ENCODE results near the gene GPR63. TPM values are rescaled to one million over a fixed set of nuclear protein-coding genes. Genes with fewer than 3 reads are reported as not detected.

The GPR63 gene
- total and polyA plus RNA-seq, 4 donors = 0.14 to 2.0 (median 0.37) TPM

DNA sequence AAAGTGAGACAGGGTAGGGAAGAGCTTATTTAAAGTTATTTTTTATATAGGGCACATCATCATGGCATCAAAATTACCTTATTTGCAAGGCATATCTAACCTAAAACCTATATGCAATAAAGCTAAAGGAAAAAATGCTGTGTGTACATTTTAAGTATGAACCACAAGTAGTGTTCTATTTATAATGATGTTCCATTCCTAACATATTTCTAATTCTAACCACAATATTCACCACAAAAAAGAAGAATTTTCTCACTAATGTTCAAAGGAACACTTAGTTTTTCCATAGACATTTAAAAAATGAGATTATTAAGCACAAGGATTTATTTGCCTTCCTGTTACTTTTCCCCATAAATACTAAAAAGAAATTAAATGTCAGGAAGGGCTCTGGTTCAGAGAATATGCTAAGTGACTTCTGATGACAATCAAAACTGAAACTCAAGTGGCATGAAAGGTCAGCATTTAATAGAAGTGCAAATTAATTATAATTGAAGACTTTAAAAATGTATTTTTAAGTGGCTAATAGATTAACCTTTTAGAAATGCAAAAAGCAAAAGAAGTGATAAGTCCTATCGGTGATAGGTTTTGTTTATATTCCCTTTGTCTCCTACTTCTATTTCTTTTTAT, 25.1 kb downstream of the GPR63 start:
- no peaks in the 10 kb centered on the region for H3K36me3 ChIP-seq (ENCODE audit: control insufficient read depth in 4 of 4, insufficient read depth in 4 of 4, low read length in 4 of 4)
- no peak for DNase-seq
- H3K9ac ChIP-seq (ENCODE audit: insufficient read depth in 1 of 2, low read length in 2 of 2) = no peak overlapping the region
- H3K9me3 ChIP-seq (ENCODE audit: control insufficient read depth in 4 of 4, insufficient read depth in 3 of 4, low read length in 3 of 4) = no peaks in the 10 kb centered on the region
- no peak overlapping the region for H3K4me3 ChIP-seq
- ATAC-seq (ENCODE audit: insufficient read depth, low FRiP score) = no peak
- TF ChIP-seq, protein P1, sequence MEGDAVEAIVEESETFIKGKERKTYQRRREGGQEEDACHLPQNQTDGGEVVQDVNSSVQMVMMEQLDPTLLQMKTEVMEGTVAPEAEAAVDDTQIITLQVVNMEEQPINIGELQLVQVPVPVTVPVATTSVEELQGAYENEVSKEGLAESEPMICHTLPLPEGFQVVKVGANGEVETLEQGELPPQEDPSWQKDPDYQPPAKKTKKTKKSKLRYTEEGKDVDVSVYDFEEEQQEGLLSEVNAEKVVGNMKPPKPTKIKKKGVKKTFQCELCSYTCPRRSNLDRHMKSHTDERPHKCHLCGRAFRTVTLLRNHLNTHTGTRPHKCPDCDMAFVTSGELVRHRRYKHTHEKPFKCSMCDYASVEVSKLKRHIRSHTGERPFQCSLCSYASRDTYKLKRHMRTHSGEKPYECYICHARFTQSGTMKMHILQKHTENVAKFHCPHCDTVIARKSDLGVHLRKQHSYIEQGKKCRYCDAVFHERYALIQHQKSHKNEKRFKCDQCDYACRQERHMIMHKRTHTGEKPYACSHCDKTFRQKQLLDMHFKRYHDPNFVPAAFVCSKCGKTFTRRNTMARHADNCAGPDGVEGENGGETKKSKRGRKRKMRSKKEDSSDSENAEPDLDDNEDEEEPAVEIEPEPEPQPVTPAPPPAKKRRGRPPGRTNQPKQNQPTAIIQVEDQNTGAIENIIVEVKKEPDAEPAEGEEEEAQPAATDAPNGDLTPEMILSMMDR (IDR thresholded peaks at IDR 0.05; ENCODE audit: control extremely low read depth, extremely low read depth) = no peak
- 85 to 90% methylated on average over 1 of the region's 1 CpG for WGBS, 2 donors
- H3K27me3 ChIP-seq (ENCODE audit: control insufficient read depth in 3 of 3, insufficient read depth in 3 of 3, low read length in 2 of 3) = no peaks in the 10 kb centered on the region
- peaks cover 0 to 10% (median 0%) of the 10 kb centered on the region in 5 donors for H3K4me1 ChIP-seq (ENCODE audit: control insufficient read depth in 5 of 5, insufficient read depth in 5 of 5, low read length in 5 of 5)
- H3K27ac ChIP-seq (ENCODE audit: low read depth in 1 of 2, low read length in 1 of 2) = no peak overlapping the region

DNA sequence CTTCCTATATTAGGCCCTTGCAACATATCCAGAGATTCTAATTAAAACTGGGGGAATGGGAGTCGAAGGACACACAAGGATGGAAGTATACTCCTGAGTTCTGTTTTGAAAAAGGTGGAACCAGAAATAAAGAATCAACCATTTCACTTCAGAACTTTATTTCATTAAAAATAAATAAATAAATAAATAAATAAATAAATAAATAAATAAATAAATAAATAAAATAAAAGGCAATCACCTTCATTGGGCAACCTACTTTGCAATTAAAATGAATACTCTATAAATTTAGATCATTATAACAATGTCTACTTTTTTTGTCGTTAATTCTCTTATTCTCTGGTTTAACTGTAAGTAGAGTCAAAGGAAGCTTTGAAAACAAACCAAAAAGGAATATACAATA, 25.6 kb downstream of the GPR63 start:
- Histone ChIP-seq H3K4me3 (no peak overlapping the region), H3K27ac (ENCODE audit: low read depth in 1 of 2, low read length in 1 of 2) (no peak overlapping the region), H3K36me3 (ENCODE audit: control insufficient read depth in 4 of 4, insufficient read depth in 4 of 4, low read length in 4 of 4) (no peaks in the 10 kb centered on the region), H3K4me1 (ENCODE audit: control insufficient read depth in 5 of 5, insufficient read depth in 5 of 5, low read length in 5 of 5) (peaks cover 0 to 8% (median 0%) of the 10 kb centered on the region in 5 donors), H3K27me3 (ENCODE audit: control insufficient read depth in 3 of 3, insufficient read depth in 3 of 3, low read length in 2 of 3) (no peaks in the 10 kb centered on the region), H3K9ac (ENCODE audit: insufficient read depth in 1 of 2, low read length in 2 of 2) (no peak overlapping the region), H3K9me3 (ENCODE audit: control insufficient read depth in 4 of 4, insufficient read depth in 3 of 4, low read length in 3 of 4) (no peaks in the 10 kb centered on the region)
- DNase-seq = no peak
- ATAC-seq (ENCODE audit: insufficient read depth, low FRiP score) = no peak
- TF ChIP-seq, protein P1 (IDR thresholded peaks at IDR 0.05; ENCODE audit: control extremely low read depth, extremely low read depth) = no peak
- 91 to 94% methylated on average over 2 of the region's 2 CpGs for WGBS, 2 donors

DNA sequence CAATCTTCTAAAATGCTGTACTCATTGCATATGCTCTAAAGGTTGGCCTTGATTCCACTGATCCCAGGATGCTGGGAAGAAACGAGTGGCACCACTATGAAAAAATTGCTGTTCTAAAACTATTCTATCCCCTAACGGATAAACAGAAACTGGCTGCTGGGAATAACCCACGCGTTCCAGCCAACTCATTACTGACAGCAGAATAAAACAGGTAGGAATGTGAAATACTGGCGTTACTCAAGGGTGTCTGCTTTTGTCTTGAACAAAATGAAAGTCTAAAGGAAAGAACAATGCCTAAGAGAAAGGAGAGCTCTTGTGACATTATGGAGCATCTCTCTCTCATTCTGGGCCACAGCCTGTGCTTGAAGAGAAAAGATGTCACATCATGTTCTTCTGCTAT, 26.1 kb downstream of the GPR63 start:
- H3K4me1 ChIP-seq (ENCODE audit: control insufficient read depth in 5 of 5, insufficient read depth in 5 of 5, low read length in 5 of 5) = peaks cover 0 to 3% (median 0%) of the 10 kb centered on the region in 5 donors
- 86 to 95% methylated on average over 5 of the region's 5 CpGs for WGBS, 2 donors
- H3K9me3 ChIP-seq (ENCODE audit: control insufficient read depth in 4 of 4, insufficient read depth in 3 of 4, low read length in 3 of 4) = no peaks in the 10 kb centered on the region
- H3K27me3 ChIP-seq (ENCODE audit: control insufficient read depth in 3 of 3, insufficient read depth in 3 of 3, low read length in 2 of 3) = no peaks in the 10 kb centered on the region
- no peak overlapping the region for H3K9ac ChIP-seq (ENCODE audit: insufficient read depth in 1 of 2, low read length in 2 of 2)
- ATAC-seq (ENCODE audit: insufficient read depth, low FRiP score) = no peak
- H3K4me3 ChIP-seq = no peak overlapping the region
- TF ChIP-seq, protein P1 (IDR thresholded peaks at IDR 0.05; ENCODE audit: control extremely low read depth, extremely low read depth) = no peak
- no peaks in the 10 kb centered on the region for H3K36me3 ChIP-seq (ENCODE audit: control insufficient read depth in 4 of 4, insufficient read depth in 4 of 4, low read length in 4 of 4)
- no peak for DNase-seq
- H3K27ac ChIP-seq (ENCODE audit: low read depth in 1 of 2, low read length in 1 of 2) = no peak overlapping the region

DNA sequence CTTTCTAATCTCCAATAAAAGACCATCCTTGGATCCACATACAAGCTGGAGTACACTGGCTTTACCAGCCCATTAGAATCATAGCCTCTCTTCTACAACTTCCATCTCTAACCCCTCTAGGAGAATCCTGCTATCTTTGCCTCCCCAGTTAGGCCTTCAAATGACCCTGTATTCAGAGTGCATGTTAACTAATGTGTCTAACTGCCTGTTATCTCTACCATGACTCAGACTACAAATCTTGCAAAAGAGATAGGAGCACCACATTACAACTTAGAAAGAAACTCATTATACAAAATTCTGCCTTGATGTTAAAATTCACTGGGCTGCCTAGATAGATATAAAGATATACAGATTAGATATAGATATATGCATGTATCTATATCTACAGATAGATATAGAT, 28.2 kb downstream of the GPR63 start:
- no peak overlapping the region for H3K4me3 ChIP-seq
- no peaks in the 10 kb centered on the region for H3K27me3 ChIP-seq (ENCODE audit: control insufficient read depth in 3 of 3, insufficient read depth in 3 of 3, low read length in 2 of 3)
- TF ChIP-seq, protein P1 (IDR thresholded peaks at IDR 0.05; ENCODE audit: control extremely low read depth, extremely low read depth) = no peak
- H3K27ac ChIP-seq (ENCODE audit: low read depth in 1 of 2, low read length in 1 of 2) = no peak overlapping the region
- H3K9ac ChIP-seq (ENCODE audit: insufficient read depth in 1 of 2, low read length in 2 of 2) = no peak overlapping the region
- ATAC-seq (ENCODE audit: insufficient read depth, low FRiP score) (no peak), DNase-seq (no peak)
- no peaks in the 10 kb centered on the region for H3K9me3 ChIP-seq (ENCODE audit: control insufficient read depth in 4 of 4, insufficient read depth in 3 of 4, low read length in 3 of 4)
- H3K36me3 ChIP-seq (ENCODE audit: control insufficient read depth in 4 of 4, insufficient read depth in 4 of 4, low read length in 4 of 4) = no peaks in the 10 kb centered on the region
- no peaks in the 10 kb centered on the region for H3K4me1 ChIP-seq (ENCODE audit: control insufficient read depth in 5 of 5, insufficient read depth in 5 of 5, low read length in 5 of 5)

Data from lung (tissue), 12 donors.